WERI-Rb-1 (cell line): ENCODE results near the gene FRS3.

Source experiments
- DNase-seq: peaks from one replicate; pipeline ENCODE4 v3.0.0-alpha.2; 2020
- H3K27ac ChIP-seq: fragments of 250-450 bp; sonication (Bioruptor Pico); 2 replicates; pipeline ENCODE4 v1.5.1; 2020; ENCODE audit warnings: mild to moderate bottlenecking, moderate library complexity
- H3K27me3 ChIP-seq: fragments of 250-450 bp; sonication (Bioruptor Pico); 2 replicates; pipeline ENCODE4 v1.5.1; 2021; ENCODE audit warnings: mild to moderate bottlenecking, low read depth, moderate library complexity; ENCODE audit not compliant: insufficient read depth, severe bottlenecking
- H3K36me3 ChIP-seq: fragments of 250-450 bp; sonication (Bioruptor Pico); 2 replicates; pipeline ENCODE4 v1.5.1; 2020; ENCODE audit warnings: mild to moderate bottlenecking, moderate library complexity
- H3K4me3 ChIP-seq: 2 replicates; pipeline ENCODE4 v1.5.1; 2011; ENCODE audit warnings: low read depth, mild to moderate bottlenecking, control low read depth, low read length
- H3K9me3 ChIP-seq: fragments of 250-450 bp; sonication (Bioruptor Pico); 2 replicates; pipeline ENCODE4 v1.5.1; 2021; ENCODE audit warnings: mild to moderate bottlenecking, moderate library complexity; ENCODE audit not compliant: severe bottlenecking
- TF ChIP-seq, protein P1 (sequence below): IDR thresholded peaks from 2 replicates; pipeline ENCODE4 v1.5.1; 2011; ENCODE audit warnings: low read depth, mild to moderate bottlenecking, control low read depth, inconsistent platforms, low read length

The FRS3 gene

GRCh38 chr6:41739041-41739440, 40.7 kb downstream of the FRS3 start:
- Histone ChIP-seq H3K27ac (no peak overlapping the region), H3K9me3 (no peaks in the 10 kb centered on the region), H3K36me3 (no peaks in the 10 kb centered on the region), H3K27me3 (no peaks in the 10 kb centered on the region), H3K4me3 (no peak overlapping the region)
- TF ChIP-seq, protein P1, sequence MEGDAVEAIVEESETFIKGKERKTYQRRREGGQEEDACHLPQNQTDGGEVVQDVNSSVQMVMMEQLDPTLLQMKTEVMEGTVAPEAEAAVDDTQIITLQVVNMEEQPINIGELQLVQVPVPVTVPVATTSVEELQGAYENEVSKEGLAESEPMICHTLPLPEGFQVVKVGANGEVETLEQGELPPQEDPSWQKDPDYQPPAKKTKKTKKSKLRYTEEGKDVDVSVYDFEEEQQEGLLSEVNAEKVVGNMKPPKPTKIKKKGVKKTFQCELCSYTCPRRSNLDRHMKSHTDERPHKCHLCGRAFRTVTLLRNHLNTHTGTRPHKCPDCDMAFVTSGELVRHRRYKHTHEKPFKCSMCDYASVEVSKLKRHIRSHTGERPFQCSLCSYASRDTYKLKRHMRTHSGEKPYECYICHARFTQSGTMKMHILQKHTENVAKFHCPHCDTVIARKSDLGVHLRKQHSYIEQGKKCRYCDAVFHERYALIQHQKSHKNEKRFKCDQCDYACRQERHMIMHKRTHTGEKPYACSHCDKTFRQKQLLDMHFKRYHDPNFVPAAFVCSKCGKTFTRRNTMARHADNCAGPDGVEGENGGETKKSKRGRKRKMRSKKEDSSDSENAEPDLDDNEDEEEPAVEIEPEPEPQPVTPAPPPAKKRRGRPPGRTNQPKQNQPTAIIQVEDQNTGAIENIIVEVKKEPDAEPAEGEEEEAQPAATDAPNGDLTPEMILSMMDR: no peak
- no peak for DNase-seq

- no peak for DNase-seq
- Histone ChIP-seq H3K27me3 (no peaks in the 10 kb centered on the region), H3K9me3 (no peaks in the 10 kb centered on the region), H3K27ac (no peak overlapping the region), H3K4me3 (no peak overlapping the region), H3K36me3 (no peaks in the 10 kb centered on the region)
- TF ChIP-seq, protein P1: no peak
Observed at GRCh38 chr6:41737591-41738130, 42.0 kb downstream of the FRS3 start.

DNA sequence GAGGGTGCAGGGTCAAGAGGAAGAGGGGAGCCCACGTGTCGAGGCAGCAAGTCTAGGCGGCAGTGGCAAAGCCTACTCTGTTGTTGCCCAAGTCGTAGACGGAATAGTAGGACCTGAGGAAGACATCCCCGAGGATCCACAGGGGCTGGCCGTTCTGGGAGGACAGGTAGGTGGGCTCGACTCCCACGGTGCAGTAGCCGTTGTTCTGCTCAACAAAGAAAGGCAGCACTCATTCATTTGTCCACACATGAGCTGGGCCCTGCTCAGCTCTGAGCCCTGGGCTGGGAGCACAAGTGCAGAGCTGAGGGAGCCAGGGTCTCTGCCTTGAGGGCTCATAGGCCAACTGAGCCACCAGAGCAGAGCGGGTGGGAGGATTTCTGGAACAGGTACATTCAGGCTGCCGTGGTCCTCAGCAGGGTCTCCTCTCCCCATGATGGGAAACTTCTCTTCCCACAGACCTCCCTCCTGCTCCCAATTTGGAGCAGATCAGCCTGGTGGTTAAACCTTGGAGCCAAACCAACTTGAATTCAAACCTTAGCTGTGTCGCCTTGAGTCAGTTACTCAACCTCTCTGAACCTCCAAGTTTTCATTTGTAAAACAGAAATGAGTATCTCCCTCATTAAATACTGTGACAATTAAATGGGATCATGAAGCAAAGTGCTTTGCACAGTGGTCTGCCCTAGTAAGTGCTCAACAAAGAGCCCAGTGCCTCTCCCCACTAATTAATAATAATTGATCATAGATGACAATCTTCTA, 42.7 kb downstream of the FRS3 start:
- H3K27ac ChIP-seq: no peak overlapping the region
- no peaks in the 10 kb centered on the region for H3K9me3 ChIP-seq
- H3K27me3 ChIP-seq: no peaks in the 10 kb centered on the region
- H3K36me3 ChIP-seq: no peaks in the 10 kb centered on the region
- H3K4me3 ChIP-seq: no peak overlapping the region
- TF ChIP-seq, protein P1: no peak
- DNase-seq: no peak

- no peak for DNase-seq
- Histone ChIP-seq H3K9me3 (no peaks in the 10 kb centered on the region), H3K27me3 (no peaks in the 10 kb centered on the region), H3K36me3 (no peaks in the 10 kb centered on the region), H3K4me3 (no peak overlapping the region; the same call in 1 of the 2 replicates), H3K27ac (no peak overlapping the region)
- TF ChIP-seq, protein P1: no peak
Observed at GRCh38 chr6:41736186-41736733, 43.4 kb downstream of the FRS3 start.

GRCh38 chr6:41735427-41736185, 44.1 kb downstream of the FRS3 start, which contains the start of gene TFEB:
Gene TFEB (minus strand): TSS chr6:41735608. CDS start chr6:41691213, 44,395 bp downstream.
- peak within 1 kb of the TSS; percentile 64 for H3K27ac ChIP-seq
- TF ChIP-seq, protein P1: peak; percentile 98
- no peaks in the 10 kb centered on the region for H3K9me3 ChIP-seq
- H3K4me3 ChIP-seq: peak within 1 kb of the TSS; percentile 77
- no peaks in the 10 kb centered on the region for H3K27me3 ChIP-seq
- no peaks in the 10 kb centered on the region for H3K36me3 ChIP-seq
- DNase-seq: peak; percentile 98
